PC-3 (cell line): ENCODE results near the gene PCID2. TPM values are rescaled to one million over a fixed set of nuclear protein-coding genes. Genes with fewer than 3 reads are reported as not detected.

Source experiments
- ATAC-seq: fragments of 200-7000 bp; cut with Tn5 transposase; 2 replicates; pipeline ENCODE4 v1.9.1; 2020; ENCODE audit warnings: mild to moderate bottlenecking, moderate library complexity
- BruUV-seq: library from RNA; stranded (reverse); fragments of 400-500 nt; replicated peaks from 2 replicates; lab custom pipeline; 2021; lab: Mats Ljungman, UMichigan
- CTCF ChIA-PET: fragments of 300-600 bp; sonication (Branson Sonifier 250); formaldehyde crosslinking; loops from one replicate; lab custom pipeline; 2022; ENCODE audit warnings: antibody characterized with exemption; lab: Charles Lee
- POLR2A ChIA-PET: fragments of 300-600 bp; sonication (Branson Sonifier 250); formaldehyde crosslinking; loops from one replicate; lab custom pipeline; 2022; ENCODE audit warnings: antibody characterized with exemption; ENCODE audit not compliant: unreplicated experiment; lab: Charles Lee
- DNase-seq: peaks from one replicate; pipeline ENCODE4 v3.0.0-alpha.2; 2015
- H2AFZ ChIP-seq: fragments of 300-600 bp; sonication (generic); 2 replicates; pipeline ENCODE4 v1.6.0; 2016; ENCODE audit warnings: antibody characterized with exemption, low read length
- H3F3A ChIP-seq: fragments of 300-600 bp; sonication (generic); one replicate; pipeline ENCODE4 v1.6.0; 2017; ENCODE audit warnings: antibody characterized with exemption, low read length, control low read depth, mild to moderate bottlenecking; ENCODE audit not compliant: unreplicated experiment
- H3K27ac ChIP-seq: fragments of 300-600 bp; sonication (generic); 2 replicates; pipeline ENCODE4 v1.5.1; 2016; ENCODE audit warnings: mild to moderate bottlenecking, low read length
- H3K27me3 ChIP-seq: fragments of 300-600 bp; sonication (generic); 2 replicates; pipeline ENCODE4 v1.6.1; 2016; ENCODE audit warnings: low read length, mixed read lengths
- H3K36me3 ChIP-seq: fragments of 300-600 bp; sonication (generic); 2 replicates; pipeline ENCODE4 v1.6.1; 2016; ENCODE audit warnings: low read depth, mixed run types, low read length, mixed read lengths
- H3K4me1 ChIP-seq: fragments of 300-600 bp; sonication (generic); 2 replicates; pipeline ENCODE4 v1.5.1; 2016; ENCODE audit warnings: low read length; ENCODE audit not compliant: insufficient read depth
- H3K4me2 ChIP-seq: fragments of 300-600 bp; sonication (generic); 2 replicates; pipeline ENCODE4 v1.6.0; 2016; ENCODE audit warnings: low read length
- H3K4me3 ChIP-seq: fragments of 300-600 bp; sonication (generic); 2 replicates; pipeline ENCODE4 v1.5.1; 2016; ENCODE audit warnings: mild to moderate bottlenecking, low read length, mixed read lengths
- H3K79me2 ChIP-seq: fragments of 300-600 bp; sonication (generic); 2 replicates; pipeline ENCODE4 v1.6.1; 2017; ENCODE audit warnings: low read length, mixed read lengths
- H3K9ac ChIP-seq: fragments of 300-600 bp; sonication (generic); 2 replicates; pipeline ENCODE4 v1.6.0; 2016; ENCODE audit warnings: mild to moderate bottlenecking, low read length
- H3K9me2 ChIP-seq: fragments of 300-600 bp; sonication (generic); replicated peaks from 2 replicates; pipeline ENCODE4 v1.6.1; 2016; ENCODE audit warnings: mixed run types, low read length, mixed read lengths
- H3K9me3 ChIP-seq: fragments of 300-600 bp; sonication (generic); 2 replicates; pipeline ENCODE4 v1.6.1; 2016; ENCODE audit warnings: low read length, mixed read lengths
- H4K20me1 ChIP-seq: fragments of 300-600 bp; sonication (generic); 2 replicates; pipeline ENCODE4 v1.6.1; 2016; ENCODE audit warnings: low read length, mixed read lengths
- CTCF ChIP-seq: fragments of 300-600 bp; sonication (generic); conservative IDR thresholded peaks from 2 replicates; pipeline ENCODE4 v1.5.1; 2017; ENCODE audit warnings: antibody characterized with exemption, low read depth, mild to moderate bottlenecking, low read length
- EZH2 ChIP-seq: fragments of 300-600 bp; sonication (generic); IDR thresholded peaks from one replicate; pipeline ENCODE4 v1.6.1; 2017; ENCODE audit warnings: antibody characterized with exemption, mild to moderate bottlenecking, low read length; ENCODE audit not compliant: unreplicated experiment
- EZH2phosphoT487 ChIP-seq: fragments of 300-600 bp; sonication (generic); IDR thresholded peaks from 2 replicates; pipeline ENCODE4 v1.6.1; 2018; ENCODE audit warnings: mild to moderate bottlenecking, antibody characterized with exemption, low read length, borderline replicate concordance
- intact Hi-C: fragments of 100-400 bp; cut with micrococcal nuclease; formaldehyde crosslinking; loops from 2 replicates; pipeline ENCODE4 v1.9.0; 2023
- total RNA-seq: library from RNA; depleted of rRNA; stranded (reverse); fragments of >200 nt; gene quantifications from 2 replicates; pipeline ENCODE4 v1.2.3, GENCODE V29; 2014

Gene PCID2
- total RNA-seq, 1 experiment from 2014 or later: 39.4 TPM

- peaks cover 88% of the 10 kb centered on the region for H3K79me2 ChIP-seq
- H3K9me2 ChIP-seq: no peaks in the 10 kb centered on the region
- TF ChIP-seq EZH2phosphoT487 (no peak), EZH2 (no peak), CTCF (no peak)
- peaks cover 3% of the 10 kb centered on the region; the same call in 1 of the 2 replicates for H3K36me3 ChIP-seq
- BruUV-seq: no TSS peak
- H4K20me1 ChIP-seq: peaks cover 20% of the 10 kb centered on the region; the same call in 1 of the 2 replicates
- no peaks in the 10 kb centered on the region for H3K27me3 ChIP-seq
- H2AFZ ChIP-seq: no peak overlapping the region
- no peaks in the 10 kb centered on the region for H3F3A ChIP-seq
- intact Hi-C loops: loop anchor here (10.0 kb wide), 1 partner anchor 185 kb away; no protein-coding TSS in a partner anchor
- H3K4me2 ChIP-seq: no peak overlapping the region
- no peak overlapping the region for H3K4me3 ChIP-seq
- ATAC-seq (no peak), DNase-seq (no peak)
- no peaks in the 10 kb centered on the region for H3K9me3 ChIP-seq
- ChIA-PET CTCF (no interaction called here), POLR2A (no interaction called here)
- H3K27ac ChIP-seq: no peak overlapping the region
- no peak overlapping the region for H3K9ac ChIP-seq
- peaks cover 22% of the 10 kb centered on the region for H3K4me1 ChIP-seq
Observed at GRCh38 chr13:113219256-113219940, 10.9 kb upstream of the PCID2 start.

- no peak for DNase-seq
- H3F3A ChIP-seq: no peaks in the 10 kb centered on the region
- H3K9ac ChIP-seq: no peak overlapping the region
- H3K4me1 ChIP-seq: peaks cover 22% of the 10 kb centered on the region
- no peaks in the 10 kb centered on the region for H3K9me2 ChIP-seq
- TF ChIP-seq EZH2 (no peak), EZH2phosphoT487 (no peak), CTCF (no peak)
- H3K79me2 ChIP-seq: peaks cover 96% of the 10 kb centered on the region
- no peaks in the 10 kb centered on the region for H3K27me3 ChIP-seq
- intact Hi-C loops: loop anchor here (10.0 kb wide), 1 partner anchor 184 kb away; no protein-coding TSS in a partner anchor
- peaks cover 21% of the 10 kb centered on the region; the same call in 1 of the 2 replicates for H4K20me1 ChIP-seq
- H3K36me3 ChIP-seq: peaks cover 3% of the 10 kb centered on the region; the same call in 1 of the 2 replicates
- no peak overlapping the region for H2AFZ ChIP-seq
- no peaks in the 10 kb centered on the region for H3K9me3 ChIP-seq
- H3K4me3 ChIP-seq: no peak overlapping the region
- no peak overlapping the region for H3K27ac ChIP-seq
- ATAC-seq: no peak
- ChIA-PET CTCF (no interaction called here), POLR2A (no interaction called here)
- no peak overlapping the region for H3K4me2 ChIP-seq
- no TSS peak for BruUV-seq
Observed at GRCh38 chr13:113218586-113218985, 10.1 kb upstream of the PCID2 start.
